ENCODE results near the gene STUB1.

STUB1 gene

DNA sequence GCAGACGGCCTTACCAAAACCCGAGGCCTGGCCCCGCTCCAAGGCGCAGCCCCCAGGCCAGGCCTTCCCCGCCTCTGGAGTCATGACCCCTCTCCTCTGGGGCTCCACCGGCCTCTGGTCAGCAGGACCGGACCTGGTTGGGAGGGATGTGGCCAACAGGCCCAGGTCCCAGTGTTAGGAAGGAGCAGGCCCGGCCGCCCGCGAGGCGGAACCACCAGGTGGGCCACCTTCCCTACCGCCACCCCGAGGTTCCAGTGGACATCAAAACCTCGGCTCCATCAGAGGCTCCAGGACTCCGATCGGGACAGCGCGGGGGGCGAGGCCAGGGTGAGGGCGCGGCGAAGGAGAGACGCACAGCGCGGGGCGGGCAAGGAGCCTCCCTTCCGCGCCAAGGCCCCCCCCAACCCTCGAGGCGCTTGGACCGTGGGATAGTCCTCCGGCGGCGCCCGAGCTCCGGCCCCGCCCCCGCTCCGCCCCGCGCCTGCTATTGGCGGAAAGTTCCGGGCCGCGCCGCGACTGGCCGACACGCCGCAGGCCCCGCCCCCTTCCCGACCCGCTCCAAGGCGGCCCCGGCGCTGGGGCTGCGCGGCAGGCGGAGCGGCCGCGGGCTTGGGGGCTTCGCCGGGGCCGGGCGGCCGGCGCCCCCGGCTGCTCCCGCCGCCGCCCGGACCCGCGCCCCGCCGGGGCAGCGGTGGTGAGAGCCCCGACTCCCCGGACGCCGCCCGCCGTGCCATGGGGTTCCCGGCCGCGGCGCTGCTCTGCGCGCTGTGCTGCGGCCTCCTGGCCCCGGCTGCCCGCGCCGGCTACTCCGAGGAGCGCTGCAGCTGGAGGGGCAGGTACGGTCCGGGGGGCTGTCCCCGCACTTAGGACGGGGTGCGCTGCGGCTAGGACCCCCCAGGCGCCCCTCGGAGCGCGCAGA lies 34.6 kb downstream of the STUB1 start, which contains the start of gene METRN:
TSS of gene METRN (plus strand) at position 561 of the 919 bp plus-strand sequence. CDS start at position 733, 172 bp downstream.
- peak; percentile 53 for DNase-seq

DNA sequence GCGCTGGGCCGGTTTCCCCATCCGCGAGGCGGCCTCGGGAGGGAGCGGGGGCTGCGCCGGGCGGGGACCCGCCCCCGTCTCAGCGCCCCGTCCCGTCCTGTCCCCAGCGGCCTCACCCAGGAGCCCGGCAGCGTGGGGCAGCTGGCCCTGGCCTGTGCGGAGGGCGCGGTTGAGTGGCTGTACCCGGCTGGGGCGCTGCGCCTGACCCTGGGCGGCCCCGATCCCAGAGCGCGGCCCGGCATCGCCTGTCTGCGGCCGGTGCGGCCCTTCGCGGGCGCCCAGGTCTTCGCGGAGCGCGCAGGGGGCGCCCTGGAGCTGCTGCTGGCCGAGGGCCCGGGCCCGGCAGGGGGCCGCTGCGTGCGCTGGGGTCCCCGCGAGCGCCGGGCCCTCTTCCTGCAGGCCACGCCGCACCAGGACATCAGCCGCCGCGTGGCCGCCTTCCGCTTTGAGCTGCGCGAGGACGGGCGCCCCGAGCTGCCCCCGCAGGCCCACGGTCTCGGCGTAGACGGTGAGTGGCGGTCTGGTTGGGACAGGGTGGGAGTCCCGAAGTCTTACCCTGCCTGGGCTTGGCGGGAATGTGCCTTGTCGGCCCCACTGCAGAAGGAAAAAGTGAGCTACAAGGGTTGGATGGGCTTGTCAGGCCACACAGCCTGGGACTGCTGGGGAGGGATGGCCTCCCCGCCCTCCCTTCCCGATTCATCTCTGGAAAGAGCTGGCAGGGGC lies 35.4 kb downstream of the STUB1 start:
- DNase-seq: no peak

- no peak for DNase-seq
These were observed 36.0 kb downstream of the STUB1 start for GRCh38 chr16:716200-716568.

- DNase-seq: no peak
These were observed 36.6 kb downstream of the STUB1 start for GRCh38 chr16:716768-717325.

GRCh38 chr16:717450-718245 lies 37.4 kb downstream of the STUB1 start:
- DNase-seq: no peak

DNA sequence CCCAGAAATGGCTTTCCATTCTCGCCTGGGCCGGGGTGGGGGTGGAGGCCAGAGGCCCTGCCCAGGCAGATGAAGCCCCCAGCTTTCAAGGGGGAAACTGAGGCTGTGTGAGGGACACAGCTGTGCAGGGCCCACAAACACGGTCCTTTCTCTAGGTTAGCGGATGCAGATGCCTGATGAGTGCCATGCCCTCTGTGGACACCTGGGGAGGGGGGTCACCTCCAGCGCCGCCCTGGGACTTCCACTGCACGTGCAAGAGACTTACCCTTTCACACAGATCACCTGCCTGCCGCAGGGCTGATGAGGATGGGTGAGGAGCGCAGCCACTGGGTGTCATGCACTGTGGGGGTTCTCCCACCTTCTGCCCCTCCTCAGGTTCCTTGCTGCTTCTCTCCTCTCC lies 38.2 kb downstream of the STUB1 start:
- DNase-seq: no peak

GRCh38 chr16:718922-719321 lies 38.7 kb downstream of the STUB1 start:
- DNase-seq: no peak

GRCh38 chr16:719815-720446 lies 39.7 kb downstream of the STUB1 start:
- no peak for DNase-seq

GRCh38 chr16:720447-720989 lies 40.3 kb downstream of the STUB1 start:
- DNase-seq: peak; percentile 45

GRCh38 chr16:720990-721764 lies 41.0 kb downstream of the STUB1 start, which contains the start of gene ANTKMT:
TSS of gene ANTKMT (plus strand) at chr16:721146. CDS start at chr16:721275, 129 bp downstream.
- peak; percentile 61 for DNase-seq

DNA sequence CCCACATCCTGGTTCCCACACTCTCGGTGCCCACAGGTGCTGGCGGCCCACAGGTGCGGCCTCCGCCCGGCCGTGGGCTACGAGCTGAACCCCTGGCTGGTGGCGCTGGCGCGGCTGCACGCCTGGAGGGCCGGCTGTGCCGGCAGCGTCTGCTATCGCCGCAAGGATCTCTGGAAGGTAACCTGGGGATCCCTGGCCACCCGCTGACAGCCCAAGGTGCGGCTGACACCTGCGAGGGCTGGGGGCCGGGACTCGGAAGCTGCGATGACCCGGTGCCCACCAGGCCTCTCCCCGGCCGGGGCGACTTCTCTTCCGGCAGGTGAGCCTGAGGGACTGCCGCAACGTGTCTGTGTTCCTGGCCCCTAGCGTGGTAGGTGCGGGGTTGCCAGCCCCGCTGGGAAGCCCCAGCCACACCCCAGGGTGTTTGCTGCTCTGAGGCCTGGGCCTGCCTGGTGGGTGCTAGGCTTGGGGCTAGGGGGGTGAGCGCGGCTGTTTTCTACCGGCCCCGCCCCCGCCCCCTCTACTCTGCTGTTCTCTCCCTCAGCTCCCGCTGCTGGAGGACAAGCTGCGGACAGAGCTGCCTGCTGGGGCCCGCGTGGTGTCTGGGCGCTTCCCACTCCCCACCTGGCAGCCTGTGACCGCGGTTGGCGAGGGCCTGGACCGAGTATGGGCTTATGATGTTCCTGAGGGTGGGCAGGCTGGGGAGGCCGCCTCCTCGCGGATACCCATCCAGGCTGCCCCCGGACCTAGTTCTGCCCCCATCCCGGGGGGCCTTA lies 41.7 kb downstream of the STUB1 start:
- DNase-seq: no peak

DNA sequence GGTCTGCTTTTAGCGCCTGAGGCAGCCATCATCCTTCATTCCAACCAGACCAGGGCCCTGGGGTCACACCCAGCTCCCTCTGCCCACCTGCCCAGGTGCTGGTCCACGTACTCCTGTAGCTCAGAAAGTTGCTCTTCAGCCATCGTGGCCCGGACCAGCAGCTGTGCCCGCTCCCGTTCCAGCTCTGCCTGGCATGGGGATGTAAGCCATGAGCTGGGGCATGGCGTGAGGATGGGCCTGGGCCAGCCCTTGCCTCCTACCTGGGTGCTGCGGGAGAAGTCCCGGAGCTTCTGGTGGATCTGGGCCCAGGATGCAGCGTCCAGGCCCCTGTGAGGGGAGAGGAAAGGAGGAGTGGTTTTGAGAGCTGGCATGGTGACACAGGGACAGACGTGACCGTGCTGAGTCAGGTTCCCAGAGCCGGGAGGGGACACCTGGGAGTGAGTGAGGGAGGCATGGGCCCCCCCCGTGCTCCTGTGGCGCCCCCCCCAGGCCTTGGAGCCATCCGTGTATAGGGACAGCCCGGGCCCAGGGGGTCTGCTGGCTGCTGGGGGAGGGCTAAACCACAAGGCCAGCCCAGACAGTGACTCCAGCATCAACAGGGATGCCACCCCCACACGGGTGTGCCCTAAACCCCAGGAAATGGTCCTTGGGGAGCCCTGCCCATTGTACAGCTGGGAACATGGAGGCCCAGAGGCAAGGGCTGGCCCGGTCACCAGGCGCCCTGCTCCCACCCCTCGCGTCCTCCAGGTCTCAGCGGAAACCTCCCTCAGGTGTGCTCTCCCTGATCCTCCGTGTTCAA lies 42.8 kb downstream of the STUB1 start:
- no peak for DNase-seq

GRCh38 chr16:723695-724094 lies 43.5 kb downstream of the STUB1 start:
- DNase-seq: no peak

DNA sequence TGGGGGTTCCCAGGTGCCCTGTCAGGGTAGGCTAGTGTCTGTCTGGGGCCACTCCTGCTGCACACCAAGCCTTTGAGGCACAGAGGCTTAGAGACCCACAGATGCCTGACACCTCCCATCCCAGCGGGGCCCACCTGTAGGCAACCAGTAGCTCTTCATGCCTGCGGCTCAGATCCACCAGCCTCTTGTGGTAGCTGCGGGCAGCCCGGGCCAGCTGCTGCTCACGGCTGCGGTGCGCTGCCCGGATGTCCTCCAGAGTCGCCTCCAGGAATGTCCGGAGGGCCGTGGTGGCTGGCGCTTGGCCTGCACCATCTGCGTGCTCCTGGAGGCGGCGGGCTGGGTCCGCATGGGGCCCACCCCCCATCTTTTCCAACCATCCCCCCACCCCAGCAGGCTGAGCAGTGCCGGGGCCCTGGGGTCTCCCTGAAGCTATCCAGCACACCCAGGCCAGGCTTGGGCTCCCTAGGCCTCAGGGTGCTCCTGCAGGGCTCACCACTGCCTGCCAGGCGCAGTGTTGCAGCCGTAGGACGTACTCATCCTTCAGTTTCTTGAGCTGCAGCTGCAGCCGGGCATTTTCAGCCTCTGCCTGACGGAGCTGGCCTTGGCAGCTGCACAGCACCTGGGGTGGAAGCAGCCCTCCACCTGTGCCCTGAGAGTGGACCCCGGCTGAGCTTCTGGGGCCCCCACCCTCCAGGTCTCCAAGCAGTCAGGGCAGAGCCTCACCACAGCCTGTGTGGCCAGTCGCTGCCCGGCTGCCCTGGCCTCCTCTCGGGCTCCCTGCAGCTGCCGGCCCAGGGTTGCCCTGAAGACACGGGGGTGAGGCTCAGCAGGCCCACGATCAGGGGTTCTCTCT lies 44.2 kb downstream of the STUB1 start:
- DNase-seq: no peak

GRCh38 chr16:725041-725376 lies 44.8 kb downstream of the STUB1 start:
- DNase-seq: no peak

DNA sequence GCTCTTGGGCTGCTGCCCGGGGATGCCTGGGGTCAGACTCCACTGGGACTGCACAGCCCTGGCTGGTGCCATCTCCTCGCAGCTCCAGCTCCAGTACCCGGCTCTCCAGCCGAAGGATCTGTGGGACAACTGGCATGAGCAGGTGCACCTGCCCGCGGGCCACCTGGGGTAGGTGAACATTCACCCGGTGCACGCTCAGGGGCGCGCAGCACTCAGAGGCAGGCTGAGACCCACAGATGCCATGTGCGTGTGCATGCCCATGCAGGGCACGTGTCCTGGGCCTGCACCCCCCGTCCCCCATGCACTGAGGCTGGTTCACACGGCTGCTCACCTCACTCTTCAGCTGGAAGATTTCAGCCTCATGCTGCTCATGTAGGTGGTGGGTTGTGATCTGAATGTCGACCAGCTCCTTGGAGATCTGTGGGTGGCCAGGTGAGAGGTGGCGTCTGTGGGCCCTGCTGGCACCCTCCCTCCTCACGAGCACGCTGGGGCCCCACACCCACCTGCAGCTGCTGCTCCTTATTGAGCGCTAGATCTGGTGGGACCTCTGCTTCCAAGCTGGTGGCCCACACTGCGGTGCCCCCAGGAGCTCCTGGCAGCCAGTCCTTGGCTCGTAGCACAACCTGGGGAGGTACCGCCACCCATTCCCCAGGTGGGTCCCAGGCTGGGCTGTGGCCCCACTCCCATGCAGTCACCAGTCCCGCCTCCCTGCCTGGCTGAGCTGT lies 45.4 kb downstream of the STUB1 start:
- DNase-seq: no peak

- no peak for DNase-seq
These were observed 45.9 kb downstream of the STUB1 start for GRCh38 chr16:726188-726437.
